GM12864 (cell line): ENCODE data around the gene MEF2C.
A peak's percentile ranks its signal among the peaks of the same experiment; 100 is the strongest.

ENCODE experiments used
- DNase-seq: peaks from one replicate; pipeline ENCODE4 v3.0.0-alpha.2; 2011; ENCODE audit warnings: low read depth
- H3K4me3 ChIP-seq: 2 replicates; pipeline ENCODE4 v1.5.1; 2011; ENCODE audit warnings: mild to moderate bottlenecking, low read depth, low read length, control low read depth
- CTCF ChIP-seq: IDR thresholded peaks from 2 replicates; pipeline ENCODE4 v1.5.1; 2011; ENCODE audit warnings: low read depth, mild to moderate bottlenecking, moderate library complexity, low read length, control low read depth, inconsistent platforms; ENCODE audit errors: missing control alignments

Gene MEF2C

GRCh38 chr5:88740604-88741185 is 142.3 kb downstream of the MEF2C start:
- no peak for DNase-seq
- TF ChIP-seq CTCF, result no peak
- H3K4me3 ChIP-seq, result no peak overlapping the region

- no peak for TF ChIP-seq CTCF
- DNase-seq, result peak; percentile 91
- no peak overlapping the region for H3K4me3 ChIP-seq
Measured at GRCh38 chr5:88736494-88736893, 146.5 kb downstream of the MEF2C start.

GRCh38 chr5:88734983-88735382 is 148.0 kb downstream of the MEF2C start:
- no peak for TF ChIP-seq CTCF
- DNase-seq, result no peak
- no peak overlapping the region; the same call in 1 of the 2 replicates for H3K4me3 ChIP-seq

- peak; percentile 96 for DNase-seq
- no peak overlapping the region; the same call in 1 of the 2 replicates for H3K4me3 ChIP-seq
- TF ChIP-seq CTCF, result no peak
Measured at GRCh38 chr5:88734191-88734640, 148.8 kb downstream of the MEF2C start.

- no peak overlapping the region; the same call in 1 of the 2 replicates for H3K4me3 ChIP-seq
- DNase-seq, result no peak
- TF ChIP-seq CTCF, result no peak
Measured at GRCh38 chr5:88732862-88733261, 150.1 kb downstream of the MEF2C start.

DNA sequence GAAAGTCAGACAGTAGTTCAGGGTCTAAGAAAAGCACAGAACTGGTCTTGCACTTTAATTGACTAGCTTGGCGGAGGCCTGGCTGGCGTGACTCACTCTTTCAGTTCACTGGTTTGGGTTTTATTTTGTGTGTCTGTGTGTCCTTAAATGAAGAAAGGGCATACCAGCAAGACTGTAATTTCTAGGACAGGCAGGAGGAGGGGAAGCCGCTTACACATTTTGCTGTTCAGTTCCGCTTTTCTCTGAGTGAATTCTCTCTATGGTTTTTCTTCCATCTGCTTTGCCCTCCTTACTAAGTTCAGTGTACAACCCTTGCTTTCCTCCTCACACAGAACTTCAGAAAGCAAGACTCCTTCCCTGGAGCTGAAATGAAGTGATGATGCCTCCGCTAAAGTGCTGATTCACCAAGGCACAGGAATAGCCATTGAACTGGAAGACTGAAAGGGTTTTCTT is 150.8 kb downstream of the MEF2C start:
- DNase-seq, result peak; percentile 92

More for the DNA sequence above, 150.8 kb downstream of the MEF2C start:
- peak overlapping the region; percentile 14; the same call in 1 of the 2 replicates for H3K4me3 ChIP-seq
- no peak for TF ChIP-seq CTCF
